Esophagus squamous epithelium (tissue), 5 donors: Measurements from ENCODE around the gene MED16. TPM values are rescaled to one million over a fixed set of nuclear protein-coding genes. Genes with fewer than 3 reads are reported as not detected.

ENCODE experiments used
- DNase-seq: peaks from one replicate; lab custom pipeline; 2025; lab: John Stamatoyannopoulos, UW
- H3K27ac ChIP-seq, 4 donors: fragments of 200-600 bp; sonication (generic); one replicate each; pipeline ENCODE4 v1.5.1; 2016 to 2019; ENCODE audit warnings: mild to moderate bottlenecking in 1 of 4
- H3K27me3 ChIP-seq, 4 donors: fragments of 200-600 bp; sonication (generic); 1 replicate in 3 of 4; 2 replicates in 1 of 4; pipeline versions ENCODE4 v1.5.1 to v1.6.0; 2017 to 2021; ENCODE audit warnings: antibody characterized with exemption in 1 of 4
- H3K36me3 ChIP-seq, 3 donors: fragments of 200-600 bp; sonication (generic); one replicate each; pipeline ENCODE4 v1.5.1; 2016 to 2019
- H3K4me1 ChIP-seq, 3 donors: fragments of 200-600 bp; sonication (generic); one replicate each; pipeline ENCODE4 v1.5.1; 2017 to 2019
- H3K4me3 ChIP-seq, 4 donors: fragments of 200-600 bp; sonication (generic); 1 replicate in 3 of 4; 2 replicates in 1 of 4; pipeline ENCODE4 v1.5.1; 2016 to 2019; ENCODE audit warnings: mild to moderate bottlenecking in 2 of 4, moderate library complexity in 1 of 4
- H3K9me3 ChIP-seq, 3 donors: fragments of 200-600 bp; sonication (generic); one replicate each; pipeline ENCODE4 v1.5.1; 2016 to 2019
- CTCF ChIP-seq, 6 experiments: fragments of 450-650 bp in 4 of 6; fragments of 200-600 bp in 2 of 6; sonication (generic) in 2 of 6; IDR thresholded peaks; one replicate each; pipeline ENCODE4 v1.5.1; 2016 to 2019; ENCODE audit warnings: antibody characterized with exemption in 6 of 6, mild to moderate bottlenecking in 4 of 6, moderate library complexity in 4 of 6
- POLR2A ChIP-seq, 4 donors: fragments of 450-650 bp; IDR thresholded peaks; one replicate each; pipeline ENCODE4 v1.6.1; 2017; ENCODE audit warnings: antibody characterized with exemption in 4 of 4, mild to moderate bottlenecking in 4 of 4, moderate library complexity in 3 of 4
- WGBS, 2 donors: methylation state at CpG; one replicate each; pipeline ENCODE4 v1.1.5; 2018; 5-methylcytosine and 5-hydroxymethylcytosine counted together
- intact Hi-C: fragments of 100-400 bp; cut with DNase I; formaldehyde crosslinking; loops from one replicate; pipeline ENCODE4 v1.15.0; 2022
- total RNA-seq, 4 donors: library from RNA; depleted of rRNA; stranded (reverse); fragments of >200 nt; gene quantifications; one replicate each; pipeline ENCODE4 v1.1.0, GENCODE V29; 2016
- donor health status: DM: yes; HTN: yes; CAD: no.

MED16 gene
- total RNA-seq, 4 donors from 2014 or later, result 23.7 to 64.9 (median 32.5) TPM

GRCh38 chr19:925526-926322, 32.7 kb upstream of the MED16 start, which contains the start of gene ARID3A:
Gene ARID3A, plus strand, starts transcription at chr19:926035. Its CDS starts 3,494 bp downstream, at chr19:929529.
- peaks cover 21 to 65% (median 23%) of the 10 kb centered on the region in 3 donors for H3K4me1 ChIP-seq
- peaks cover 0 to 12% (median 0%) of the 10 kb centered on the region in 3 donors for H3K36me3 ChIP-seq
- DNase-seq, result no peak
- 0% methylated on average over 3 of the region's 97 CpGs; no CpG with 5 or more reads in 1 of the 2 donors for WGBS, 2 donors
- H3K9me3 ChIP-seq, result no peaks in the 10 kb centered on the region
- intact Hi-C loops, result no loop called here
- TF ChIP-seq POLR2A (IDR thresholded peaks at IDR 0.05), result peak in 2 of 4 donors; percentile 37 to 61
- TF ChIP-seq CTCF (IDR thresholded peaks at IDR 0.05), result no peak
- peak within 1 kb of the TSS; percentile 70 to 97 (median 90) for H3K4me3 ChIP-seq
- H3K27me3 ChIP-seq, result peaks cover 0 to 9% (median 2%) of the 10 kb centered on the region in 4 donors
- H3K27ac ChIP-seq, result peak within 1 kb of the TSS; percentile 90 to 96 (median 91)

GRCh38 chr19:925087-925525, 32.1 kb upstream of the MED16 start:
- Histone ChIP-seq H3K4me3 (peak overlapping the region; percentile 70 to 97 (median 90)), H3K27me3 (peaks cover under 1 to 15% (median 3%) of the 10 kb centered on the region in 4 donors), H3K4me1 (peaks cover 25 to 71% (median 27%) of the 10 kb centered on the region in 3 donors), H3K27ac (peak overlapping the region; percentile 90 to 96 (median 91)), H3K36me3 (peaks cover 0 to 11% (median 0%) of the 10 kb centered on the region in 3 donors), H3K9me3 (no peaks in the 10 kb centered on the region)
- DNase-seq, result no peak
- intact Hi-C loops, result no loop called here
- WGBS, 2 donors, result 0% methylated on average over 5 of the region's 39 CpGs; no CpG with 5 or more reads in 1 of the 2 donors
- no peak for TF ChIP-seq POLR2A (IDR thresholded peaks at IDR 0.05)
- no peak for TF ChIP-seq CTCF (IDR thresholded peaks at IDR 0.05)

GRCh38 chr19:924553-925086, 31.6 kb upstream of the MED16 start:
- peaks cover 0 to 8% (median 0%) of the 10 kb centered on the region in 3 donors for H3K36me3 ChIP-seq
- TF ChIP-seq CTCF (IDR thresholded peaks at IDR 0.05), result no peak
- no peak for TF ChIP-seq POLR2A (IDR thresholded peaks at IDR 0.05)
- H3K4me1 ChIP-seq, result peaks cover 30 to 76% (median 32%) of the 10 kb centered on the region in 3 donors
- no peaks in the 10 kb centered on the region for H3K9me3 ChIP-seq
- intact Hi-C loops, result loop anchor here (5.0 kb wide), 2 partner anchors 62 to 152 kb away; no protein-coding TSS in a partner anchor
- DNase-seq, result no peak
- H3K4me3 ChIP-seq, result peak overlapping the region; percentile 70 to 97 (median 90)
- peaks cover 3 to 20% (median 4%) of the 10 kb centered on the region in 4 donors for H3K27me3 ChIP-seq
- 4 to 8% methylated on average over 8 to 18 of the region's 31 CpGs for WGBS, 2 donors
- peak overlapping the region; percentile 90 to 96 (median 91) for H3K27ac ChIP-seq

- H3K36me3 ChIP-seq, result no peaks in the 10 kb centered on the region
- intact Hi-C loops, result loop anchor here (2.0 to 5.0 kb wide), 3 partner anchors 58 to 148 kb away; no protein-coding TSS in a partner anchor
- no peaks in the 10 kb centered on the region for H3K9me3 ChIP-seq
- peaks cover 14 to 58% (median 30%) of the 10 kb centered on the region in 4 donors for H3K27me3 ChIP-seq
- peak overlapping the region; percentile 13 to 60 (median 30) for H3K4me3 ChIP-seq
- no peak for TF ChIP-seq CTCF (IDR thresholded peaks at IDR 0.05)
- TF ChIP-seq POLR2A (IDR thresholded peaks at IDR 0.05), result peak in 1 of 4 donors; percentile 27
- peak overlapping the region in 1 of 4 donors; percentile 6 for H3K27ac ChIP-seq
- no peak for DNase-seq
- peaks cover 40 to 75% (median 51%) of the 10 kb centered on the region in 3 donors for H3K4me1 ChIP-seq
- 3 to 4% methylated on average over 4 to 5 of the region's 84 CpGs for WGBS, 2 donors
These were observed 27.3 kb upstream of the MED16 start for GRCh38 chr19:920051-920864.
